ENCODE results near the gene TTLL7. TPM values are rescaled to one million over a fixed set of nuclear protein-coding genes. Genes with fewer than 3 reads are reported as not detected.

The TTLL7 gene
- total and polyA plus RNA-seq, 9 of the 15 experiments (the other 6 are each of a cell fraction or from before 2014, with no cell fraction given), result 0.63 to 2.6 (median 1.7) TPM

- TF ChIP-seq CHAMP1 (IDR thresholded peaks at IDR 0.05) (no peak; the same call in 1 of the 2 replicates), GATA2 (CRISPR knock-in tag; IDR thresholded peaks at IDR 0.05) (no peak), CHCHD3 (CRISPR knock-in tag; IDR thresholded peaks at IDR 0.05) (no peak), SNAPC5 (CRISPR knock-in tag; IDR thresholded peaks at IDR 0.05) (no peak), POLR2H (tag; IDR thresholded peaks at IDR 0.05; ENCODE audit: low read depth) (no peak), MYNN (IDR thresholded peaks at IDR 0.05) (no peak), MYNN (CRISPR knock-in tag; IDR thresholded peaks at IDR 0.05) (no peak), EWSR1 (IDR thresholded peaks at IDR 0.05; ENCODE audit: borderline replicate concordance, low read depth, partially characterized antibody) (no peak), ETV1 (tag; conservative IDR thresholded peaks at IDR 0.05; ENCODE audit: low read depth) (no peak), ZNF57 (CRISPR knock-in tag; IDR thresholded peaks at IDR 0.05) (no peak), ZNF316 (IDR thresholded peaks at IDR 0.05) (no peak), IFI16 (CRISPR knock-in tag; IDR thresholded peaks at IDR 0.05) (no peak), ZNF449 (CRISPR knock-in tag; IDR thresholded peaks at IDR 0.05) (no peak), SMARCE1 (IDR thresholded peaks at IDR 0.05) (no peak), NRF1 (conservative IDR thresholded peaks at IDR 0.05 in 1 of 2, IDR thresholded peaks at IDR 0.05 in 1 of 2) (0 out of 4 replicates have a peak, but pooled peaks of 1 of the 2 experiments have one; percentile 46), ZBTB26 (CRISPR knock-in tag; IDR thresholded peaks at IDR 0.05) (no peak), BHLHE40 (IDR thresholded peaks at IDR 0.05; ENCODE audit: low read length) (peak; percentile 83), SP2 (IDR thresholded peaks at IDR 0.05; ENCODE audit: extremely low read depth, low read depth, low read length, poor library complexity, severe bottlenecking) (no peak), TEAD2 (tag; IDR thresholded peaks at IDR 0.05) (no peak)
- TF ChIP-seq, protein P1, sequence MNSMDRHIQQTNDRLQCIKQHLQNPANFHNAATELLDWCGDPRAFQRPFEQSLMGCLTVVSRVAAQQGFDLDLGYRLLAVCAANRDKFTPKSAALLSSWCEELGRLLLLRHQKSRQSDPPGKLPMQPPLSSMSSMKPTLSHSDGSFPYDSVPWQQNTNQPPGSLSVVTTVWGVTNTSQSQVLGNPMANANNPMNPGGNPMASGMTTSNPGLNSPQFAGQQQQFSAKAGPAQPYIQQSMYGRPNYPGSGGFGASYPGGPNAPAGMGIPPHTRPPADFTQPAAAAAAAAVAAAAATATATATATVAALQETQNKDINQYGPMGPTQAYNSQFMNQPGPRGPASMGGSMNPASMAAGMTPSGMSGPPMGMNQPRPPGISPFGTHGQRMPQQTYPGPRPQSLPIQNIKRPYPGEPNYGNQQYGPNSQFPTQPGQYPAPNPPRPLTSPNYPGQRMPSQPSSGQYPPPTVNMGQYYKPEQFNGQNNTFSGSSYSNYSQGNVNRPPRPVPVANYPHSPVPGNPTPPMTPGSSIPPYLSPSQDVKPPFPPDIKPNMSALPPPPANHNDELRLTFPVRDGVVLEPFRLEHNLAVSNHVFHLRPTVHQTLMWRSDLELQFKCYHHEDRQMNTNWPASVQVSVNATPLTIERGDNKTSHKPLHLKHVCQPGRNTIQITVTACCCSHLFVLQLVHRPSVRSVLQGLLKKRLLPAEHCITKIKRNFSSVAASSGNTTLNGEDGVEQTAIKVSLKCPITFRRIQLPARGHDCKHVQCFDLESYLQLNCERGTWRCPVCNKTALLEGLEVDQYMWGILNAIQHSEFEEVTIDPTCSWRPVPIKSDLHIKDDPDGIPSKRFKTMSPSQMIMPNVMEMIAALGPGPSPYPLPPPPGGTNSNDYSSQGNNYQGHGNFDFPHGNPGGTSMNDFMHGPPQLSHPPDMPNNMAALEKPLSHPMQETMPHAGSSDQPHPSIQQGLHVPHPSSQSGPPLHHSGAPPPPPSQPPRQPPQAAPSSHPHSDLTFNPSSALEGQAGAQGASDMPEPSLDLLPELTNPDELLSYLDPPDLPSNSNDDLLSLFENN (IDR thresholded peaks at IDR 0.05; ENCODE audit: low read depth in 2 of 2, low read length in 2 of 2), result no peak
Observed at GRCh38 chr1:83998498-83999315, at the start of gene TTLL7 (continued).
